Measurements from ENCODE around the gene TXN. TPM values are rescaled to one million over a fixed set of nuclear protein-coding genes. Genes with fewer than 3 reads are reported as not detected.

Gene TXN
- total and polyA plus RNA-seq, 2 of the 4 experiments (the other 2 are of a cell fraction) = 277 to 578 TPM

GRCh38 chr9:110228321-110228720 lies 28.0 kb downstream of the TXN start:
- Histone ChIP-seq H3K27ac (ENCODE audit: insufficient read depth, low read length) (no peak overlapping the region), H2BK5ac (ENCODE audit: low read depth, low read length, poor library complexity, severe bottlenecking) (no peak overlapping the region), H2AK9ac (replicated peaks; ENCODE audit: low read depth, low read length, poor library complexity) (no peak overlapping the region), H3K56ac (ENCODE audit: extremely low read depth, insufficient read depth, low read length) (no peak overlapping the region), H3K27me3 (ENCODE audit: control insufficient read depth, insufficient read depth, low read length) (no peaks in the 10 kb centered on the region), H2BK120ac (ENCODE audit: low read depth, low read length) (no peak overlapping the region), H3K4me1 (ENCODE audit: control insufficient read depth, insufficient read depth, low read length) (no peaks in the 10 kb centered on the region; the same call in 1 of the 2 replicates), H4K8ac (ENCODE audit: low read depth in 2 of 2, low read length in 2 of 2) (no peak overlapping the region), H3K4me3 (ENCODE audit: insufficient read depth, low read depth, low read length) (no peak overlapping the region), H3K36me3 (ENCODE audit: control insufficient read depth, insufficient read depth, low read length) (no peaks in the 10 kb centered on the region), H3K14ac (replicated peaks; ENCODE audit: low read depth, low read length) (no peak overlapping the region), H2BK15ac (ENCODE audit: low read depth, low read length) (no peak overlapping the region), H3K4ac (ENCODE audit: low read depth, low read length) (no peak overlapping the region), H2AFZ (replicated peaks; ENCODE audit: low read length, poor library complexity) (no peak overlapping the region), H4K5ac (ENCODE audit: low read depth, low read length) (no peak overlapping the region), H3K4me2 (ENCODE audit: low read depth, low read length) (no peak overlapping the region), H3K9me3 (ENCODE audit: control insufficient read depth, insufficient read depth, low read length) (no peaks in the 10 kb centered on the region), H3K79me1 (ENCODE audit: low read depth in 1 of 2, low read length in 2 of 2) (no peaks in the 10 kb centered on the region), H3K23ac (ENCODE audit: low read depth, low read length) (no peak overlapping the region), H3K18ac (ENCODE audit: low read depth, low read length) (no peak overlapping the region), H4K20me1 (ENCODE audit: insufficient read depth, low read length) (no peaks in the 10 kb centered on the region), H2BK20ac (ENCODE audit: low read depth, low read length) (no peak overlapping the region), H2AK5ac (ENCODE audit: low read depth, low read length) (no peak overlapping the region), H3K9ac (ENCODE audit: low read depth, low read length) (no peak overlapping the region), H3K9me1 (ENCODE audit: insufficient read depth, low read length) (no peaks in the 10 kb centered on the region), H4K91ac (ENCODE audit: insufficient read depth, low read depth, low read length) (no peak overlapping the region)
- ChIA-PET CTCF (no interaction called here), POLR2A (ENCODE audit: unreplicated experiment) (no interaction called here)
- no TSS peak for BruUV-seq (replicated peaks)
- TF ChIP-seq BHLHE40 (IDR thresholded peaks at IDR 0.05; ENCODE audit: low read depth, low read length) (no peak), POLR2A (IDR thresholded peaks at IDR 0.05; ENCODE audit: low read depth, low read length) (no peak), RCOR1 (IDR thresholded peaks at IDR 0.05; ENCODE audit: insufficient replicate concordance, low read length) (no peak), NFE2L2 (IDR thresholded peaks at IDR 0.05; ENCODE audit: low read depth, low read length) (no peak), ELK1 (IDR thresholded peaks at IDR 0.05; ENCODE audit: borderline replicate concordance, low read depth, low read length) (no peak), RFX5 (IDR thresholded peaks at IDR 0.05; ENCODE audit: low read depth, low read length) (no peak), CHD1 (IDR thresholded peaks at IDR 0.05; ENCODE audit: low read depth, low read length) (no peak)
- DNase-seq = no peak
- WGBS, 2 experiments (ENCODE audit: extremely low coverage in 2 of 2, insufficient read length in 1 of 2) = no CpG with 5 or more reads among the region's 2 CpGs
- no peak for ATAC-seq (ENCODE audit: low read depth)
- dilution Hi-C loops (cut with HindIII; ENCODE audit: low sequenced_read_pairs, unreplicated experiment) = no loop called here
- intact Hi-C loops (cut with micrococcal nuclease) = no loop called here
- in situ Hi-C loops (cut with MboI; ENCODE audit: low sequenced_read_pairs) = no loop called here

Data from IMR-90 (cell line).